ENCODE data around the gene MIR17HG.
A peak's percentile ranks its signal among the peaks of the same experiment; 100 is the strongest.
"Not testable (repeated sequence)": the region's sequence is repeated elsewhere in the genome, so short reads cannot be mapped to it uniquely, and the experiment has no call there.

Gene MIR17HG

DNA sequence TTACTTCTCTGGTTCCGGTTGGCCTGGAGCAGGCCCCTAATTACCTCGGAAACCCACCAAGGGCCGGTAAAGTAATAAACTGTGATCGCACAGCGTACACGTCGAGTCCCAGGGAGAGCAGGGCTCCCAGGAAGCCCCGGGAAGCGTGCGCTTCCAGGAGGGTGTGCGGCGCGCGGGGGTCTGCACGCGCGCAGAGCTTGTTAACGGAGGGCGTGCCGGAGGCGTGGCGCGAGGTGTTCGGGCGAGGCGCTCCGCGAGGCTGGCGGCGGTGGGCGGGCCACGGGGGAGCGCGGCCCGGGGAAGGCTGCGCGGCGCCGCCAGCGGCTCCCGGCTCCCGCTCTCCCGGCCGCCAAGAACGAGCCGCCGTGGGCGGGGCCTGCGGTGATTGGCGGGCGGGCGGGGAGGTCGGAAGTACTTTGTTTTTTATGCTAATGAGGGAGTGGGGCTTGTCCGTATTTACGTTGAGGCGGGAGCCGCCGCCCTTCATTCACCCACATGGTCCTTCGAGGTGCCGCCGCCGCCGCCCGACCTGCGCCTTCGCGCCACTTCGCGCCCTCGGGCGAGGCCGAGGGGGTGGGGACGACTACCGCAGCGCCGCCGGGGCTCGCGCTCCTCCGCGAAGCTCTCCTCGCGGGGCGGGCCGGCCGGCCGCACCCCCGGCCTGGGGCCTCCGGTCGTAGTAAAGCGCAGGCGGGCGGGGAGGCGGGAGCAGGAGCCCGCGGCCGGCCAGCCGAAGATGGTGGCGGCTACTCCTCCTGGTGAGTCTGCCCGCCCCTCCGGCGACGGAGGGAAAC is at the start of gene MIR17HG:
Gene MIR17HG (plus strand): TSS at position 486 of the 794 bp plus-strand sequence.
- DNase-seq: peak; percentile 92 to 99

DNA sequence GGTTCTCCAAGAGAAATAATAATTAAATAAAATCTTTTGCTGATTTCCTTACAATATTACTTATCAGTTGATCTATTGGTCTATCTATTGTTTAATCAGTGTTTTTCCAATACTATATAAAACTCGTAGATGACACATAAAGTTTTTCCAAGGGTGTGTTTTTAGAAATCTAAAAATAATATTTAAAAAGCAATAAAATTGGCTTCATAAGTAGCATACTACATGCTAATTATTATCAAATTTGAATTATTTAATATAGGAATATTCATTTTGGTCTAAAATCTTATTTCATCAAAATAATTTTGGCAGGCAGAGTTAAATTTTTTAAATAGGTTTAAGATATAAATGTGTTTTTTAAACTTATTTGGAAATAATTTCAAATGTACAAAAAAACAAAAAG is 49.4 kb upstream of the MIR17HG start:
- DNase-seq: no peak

DNA sequence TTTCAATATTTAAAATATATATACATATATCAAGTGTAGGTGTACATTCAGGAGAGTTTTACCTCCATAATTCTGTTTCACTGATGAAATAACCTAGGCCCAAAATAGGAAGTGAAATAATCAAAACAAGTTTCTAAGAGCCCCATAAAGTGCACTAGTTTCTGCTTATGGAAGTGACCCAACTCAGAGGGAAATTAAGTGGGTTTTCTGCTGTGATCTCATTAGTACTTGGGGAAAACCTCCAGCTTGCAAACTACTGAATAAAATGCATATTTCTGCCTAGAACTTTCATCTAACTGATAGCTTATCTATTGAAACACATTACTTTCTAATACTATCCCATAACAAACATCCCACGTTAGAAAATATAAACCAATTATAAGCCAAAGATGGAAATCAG is 45.4 kb upstream of the MIR17HG start:
- no peak for DNase-seq

DNA sequence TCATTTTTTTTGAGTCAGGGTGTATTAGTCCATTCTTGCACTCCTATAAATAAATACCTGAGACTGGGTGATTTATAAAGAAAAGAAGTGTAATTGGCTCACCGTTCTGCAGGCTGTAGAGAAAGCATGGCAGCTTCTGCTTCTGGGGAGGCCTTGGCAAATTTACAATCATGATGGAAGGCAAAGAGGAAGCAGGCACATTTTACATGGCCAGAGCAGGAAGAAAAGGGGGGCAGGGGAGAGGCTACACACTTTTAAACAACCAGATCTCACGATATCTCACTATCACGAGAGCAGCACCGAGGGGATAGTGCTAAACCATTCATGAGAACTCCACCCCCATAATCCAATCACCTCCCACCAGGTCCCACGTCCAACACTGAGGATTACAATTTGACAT is 44.5 kb upstream of the MIR17HG start:
- no peak for DNase-seq

DNA sequence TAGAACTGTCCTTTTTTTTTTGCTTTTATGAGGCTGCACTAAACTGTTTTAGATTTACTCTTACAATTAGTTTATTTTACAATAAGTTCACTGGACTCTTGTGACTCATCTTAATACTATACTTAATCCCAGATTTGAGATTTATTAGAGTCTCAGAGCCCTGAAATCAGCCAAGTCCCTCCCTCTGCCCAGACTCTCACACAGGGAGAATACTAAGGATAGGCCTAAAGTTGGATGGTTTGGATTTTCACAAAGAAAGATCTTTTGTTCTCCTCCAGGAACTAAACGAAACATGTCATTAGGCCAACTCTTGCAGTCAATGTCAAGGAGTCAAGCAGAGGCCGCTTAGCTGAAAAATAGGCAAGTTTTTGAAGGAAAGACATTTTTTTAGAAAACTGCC is 42.7 kb upstream of the MIR17HG start:
- DNase-seq: no peak

DNA sequence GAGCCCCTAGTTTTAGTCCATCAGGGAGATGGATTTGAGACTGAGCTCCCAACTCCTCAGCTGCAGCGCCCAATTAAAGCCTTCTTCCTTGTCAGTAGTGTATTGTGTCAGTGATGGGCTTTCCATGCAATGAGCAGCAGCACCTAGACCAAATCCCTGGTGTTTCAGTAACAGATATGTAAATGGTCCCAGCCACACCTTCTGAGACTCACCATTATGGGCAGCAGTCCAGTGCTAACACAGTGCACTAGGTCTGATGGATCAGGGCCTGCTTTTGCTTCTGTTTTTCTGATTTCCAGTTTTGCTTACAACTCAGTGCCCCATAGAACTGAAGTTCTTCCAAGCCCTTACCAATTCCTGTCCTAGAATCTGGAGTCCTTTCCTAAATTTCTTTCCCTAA is 41.8 kb upstream of the MIR17HG start:
- no peak for DNase-seq

DNA sequence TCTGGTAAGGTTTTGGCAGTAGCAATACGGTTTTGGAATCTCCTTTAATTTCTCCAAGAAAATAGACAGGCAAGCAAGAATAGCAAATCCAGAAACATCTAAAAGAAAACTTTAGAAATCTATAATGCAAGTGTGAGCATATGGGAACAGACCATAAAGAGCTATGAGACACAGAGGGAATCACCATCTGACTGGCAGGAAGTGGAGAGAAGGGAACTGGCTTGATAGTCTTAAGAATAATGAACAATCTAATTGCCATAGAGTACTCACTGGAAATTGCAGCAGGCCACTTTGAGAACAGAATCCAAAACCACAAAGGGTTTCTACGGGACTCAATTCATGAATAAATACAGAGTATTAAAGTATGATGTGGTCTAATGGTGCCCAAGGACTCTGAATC is 39.6 kb upstream of the MIR17HG start:
- DNase-seq: no peak

DNA sequence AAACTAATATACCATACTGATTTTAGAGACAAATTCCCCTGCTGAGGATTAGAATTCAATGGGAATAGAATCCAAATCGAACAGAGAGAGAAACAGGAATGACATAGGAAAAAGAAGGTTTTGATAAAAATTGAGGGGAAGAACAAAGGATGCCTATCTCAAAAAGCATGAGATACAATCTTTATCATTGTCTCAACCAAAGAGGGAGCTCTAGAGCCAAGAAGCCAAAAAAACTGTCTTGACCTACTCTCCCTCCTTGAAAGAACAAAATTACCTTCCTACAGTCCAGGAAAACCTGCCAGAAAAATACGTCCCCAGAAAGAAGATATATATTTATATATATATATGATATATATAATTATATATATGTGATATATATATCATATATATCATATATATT is 39.2 kb upstream of the MIR17HG start:
- DNase-seq: no peak

DNA sequence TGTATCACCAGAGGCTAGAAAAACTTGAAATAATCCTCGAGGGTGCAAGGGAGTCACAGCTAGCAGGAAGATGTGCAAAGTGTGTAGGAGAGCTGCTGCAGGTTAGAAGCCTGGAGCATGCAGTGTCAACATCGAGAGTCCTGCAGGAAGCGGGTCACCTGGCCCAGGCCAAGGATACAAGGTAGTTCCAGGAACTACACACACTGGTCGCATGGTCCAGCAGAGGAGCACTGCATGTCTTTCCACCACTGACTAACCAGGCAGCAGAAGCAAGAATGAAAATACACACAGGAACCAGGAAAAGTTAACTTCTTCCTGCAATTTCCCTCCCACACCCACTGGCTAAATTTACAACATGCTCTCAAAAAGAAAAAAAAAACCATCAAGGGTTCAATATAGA is 36.0 kb upstream of the MIR17HG start:
- no peak for DNase-seq

DNA sequence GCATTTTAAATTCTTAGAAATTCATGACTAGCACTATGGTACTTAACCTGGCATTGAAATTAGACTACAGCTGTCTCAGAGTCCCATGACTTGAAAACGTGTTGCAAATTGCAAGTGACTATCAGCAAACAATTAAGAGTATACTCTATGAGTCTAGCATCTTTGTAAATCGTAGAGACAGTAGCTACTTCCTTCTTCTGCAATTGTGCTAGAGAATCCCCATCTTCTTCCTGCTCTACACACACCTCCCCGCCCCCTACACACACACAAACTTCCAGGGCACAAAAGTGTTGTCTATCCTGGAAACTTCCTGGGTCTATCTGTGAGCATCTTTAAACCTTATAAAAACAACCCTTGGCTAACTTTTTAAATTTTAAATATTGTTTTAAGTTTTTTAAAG is 35.2 kb upstream of the MIR17HG start:
- DNase-seq: no peak

DNA sequence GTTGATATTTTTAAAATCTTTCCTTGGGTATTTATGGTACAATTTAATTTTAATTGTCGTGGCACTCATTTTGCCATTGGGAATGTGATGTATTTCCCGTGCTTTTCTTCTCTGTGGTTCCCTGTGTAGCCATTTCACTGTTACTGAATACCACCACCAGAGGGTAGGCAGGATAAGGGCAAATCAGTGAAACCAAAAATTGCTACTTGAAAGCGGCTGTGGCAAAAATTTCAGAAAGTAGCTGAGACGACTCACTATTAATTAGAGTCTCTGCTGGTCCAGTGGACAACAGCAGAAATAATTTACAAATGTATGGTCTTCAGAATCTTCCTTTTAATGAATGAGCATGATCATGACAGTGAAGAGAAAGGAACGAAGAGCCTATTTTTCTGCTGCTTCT is 34.4 kb upstream of the MIR17HG start:
- DNase-seq: peak in 1 of 2 experiments; percentile 24

DNA sequence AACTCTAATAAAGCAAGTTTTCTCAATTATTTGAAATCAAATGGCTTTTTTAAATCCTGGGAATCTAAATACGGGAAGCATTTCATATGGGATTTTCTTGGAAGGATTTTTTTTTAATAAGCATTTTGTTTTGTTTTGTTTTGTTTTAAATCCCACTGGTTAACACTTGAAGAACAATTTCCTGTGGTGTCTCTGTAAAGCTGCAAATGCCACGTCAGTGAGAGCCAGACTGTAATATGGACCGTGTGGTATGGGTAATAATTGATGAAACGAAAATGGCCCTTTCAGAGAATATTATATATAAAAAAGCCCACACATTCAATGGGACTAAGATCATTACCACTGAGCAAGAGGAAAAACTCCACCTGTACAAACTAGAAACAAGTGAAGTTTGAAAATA is 33.9 kb upstream of the MIR17HG start:
- DNase-seq: no peak

DNA sequence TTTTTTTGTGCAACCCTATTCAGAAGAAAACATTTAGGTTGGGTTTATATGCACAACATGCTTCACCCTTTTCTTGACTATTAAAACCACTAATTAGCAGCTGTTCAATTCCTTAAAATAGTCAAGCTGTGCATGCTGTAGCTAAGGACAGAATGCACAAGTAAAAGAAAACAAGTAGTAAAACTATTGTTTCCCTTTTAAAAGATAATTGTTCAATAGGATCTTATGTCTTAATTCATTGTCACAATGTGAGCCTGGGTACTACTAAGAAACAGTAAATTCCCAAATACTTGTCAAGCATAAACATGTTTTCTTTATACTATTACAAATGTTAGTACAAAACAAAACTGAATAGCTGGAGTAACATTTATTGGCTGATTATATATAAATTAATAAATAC is 32.6 kb upstream of the MIR17HG start:
- DNase-seq: no peak

DNA sequence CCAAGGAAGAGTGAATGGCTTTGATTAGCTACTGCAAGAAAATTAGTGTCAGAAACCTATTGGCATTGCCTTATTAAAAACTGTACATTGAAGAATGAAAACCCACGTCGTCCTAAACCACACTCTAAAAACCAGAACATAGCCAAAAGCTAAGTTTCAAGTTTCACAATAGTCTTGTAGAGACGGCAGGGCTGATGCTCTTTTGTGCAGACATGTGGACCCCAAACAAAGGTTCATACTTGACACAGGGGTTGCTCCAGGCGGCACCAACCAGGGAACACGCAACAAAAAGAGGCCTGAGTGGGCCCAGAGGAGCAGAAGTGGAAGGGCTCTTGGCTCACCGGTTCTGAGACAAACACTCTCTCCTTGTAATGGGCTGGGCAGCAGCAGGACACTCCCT is 28.6 kb upstream of the MIR17HG start:
- DNase-seq: no peak

DNA sequence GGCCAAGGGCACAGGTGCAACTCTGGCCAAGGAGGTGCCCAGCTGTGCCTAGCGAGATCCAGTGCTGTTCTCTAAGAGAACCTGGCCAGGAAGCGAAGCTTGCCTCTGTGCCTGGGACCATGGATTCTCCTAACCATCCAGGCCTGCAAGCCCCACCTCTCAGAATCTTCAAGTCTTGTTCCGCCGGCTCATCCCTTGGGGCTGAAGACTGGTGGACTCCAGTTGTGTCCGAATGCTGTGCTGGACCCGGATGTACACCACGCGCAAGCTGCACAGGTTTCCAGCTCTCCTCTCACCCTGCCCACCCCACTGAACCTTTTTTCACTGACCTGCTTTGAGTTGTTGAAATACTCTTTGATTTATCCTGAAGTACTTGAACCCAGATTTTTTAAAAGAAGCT is 27.5 kb upstream of the MIR17HG start:
- DNase-seq: no peak

DNA sequence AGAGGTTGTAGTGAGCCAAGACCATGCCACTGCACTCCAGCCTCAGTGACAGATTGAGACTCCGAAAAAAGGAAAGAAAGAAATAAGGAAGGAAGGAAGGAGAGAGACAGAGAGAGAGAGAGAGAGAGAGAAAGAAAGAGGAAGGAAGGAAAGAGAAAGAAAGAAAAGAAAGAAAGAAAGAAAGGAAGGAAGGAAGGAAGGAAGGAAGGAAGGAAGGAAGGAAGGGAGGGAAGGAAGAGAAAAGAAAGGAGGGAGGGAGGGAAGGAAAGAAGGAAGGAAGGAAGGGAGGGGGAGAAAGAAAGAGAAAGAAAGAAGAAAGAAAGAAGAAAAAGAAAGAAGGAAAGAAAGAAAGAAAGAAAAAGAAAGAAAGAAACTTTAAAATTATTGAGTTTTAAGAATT is 26.5 kb upstream of the MIR17HG start:
- not testable (repeated sequence) for DNase-seq

DNA sequence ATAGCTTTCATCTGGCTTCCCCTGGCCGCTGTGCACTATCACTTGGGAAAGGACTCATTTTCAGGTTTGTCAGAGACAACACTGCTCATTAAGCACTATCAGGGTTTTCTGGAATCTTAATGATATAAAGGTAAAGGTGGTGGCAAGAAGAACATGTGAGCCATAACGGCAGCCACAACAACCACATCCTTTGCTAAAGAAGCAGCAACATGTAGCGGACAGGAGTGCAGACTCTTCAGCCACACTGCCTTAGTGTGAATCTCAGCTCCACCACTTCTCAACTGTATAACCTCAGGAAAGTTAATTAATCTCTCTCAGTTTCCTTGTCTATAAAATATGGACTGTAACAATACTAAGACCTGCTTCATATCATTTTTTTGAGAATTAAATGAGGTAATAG is 24.1 kb upstream of the MIR17HG start:
- no peak for DNase-seq

DNA sequence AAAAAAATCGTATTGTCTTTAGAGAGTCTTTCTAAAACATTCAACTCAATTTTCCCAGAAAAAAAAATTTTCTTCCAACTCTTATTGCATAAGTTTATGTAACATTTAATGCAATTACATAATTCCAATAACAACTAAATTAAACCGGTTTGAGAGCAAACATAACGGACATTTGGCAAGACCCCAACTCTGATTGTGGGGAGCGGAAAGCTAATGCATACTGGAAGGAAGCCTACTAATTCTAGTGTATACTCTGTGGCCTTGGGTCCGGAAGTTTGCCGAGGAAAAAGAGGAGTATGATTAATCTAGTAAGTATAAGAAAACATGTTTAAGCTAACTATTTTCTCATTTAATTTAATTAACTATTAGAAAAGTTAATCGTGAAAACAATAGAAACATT is 21.3 kb upstream of the MIR17HG start:
- DNase-seq: no peak

DNA sequence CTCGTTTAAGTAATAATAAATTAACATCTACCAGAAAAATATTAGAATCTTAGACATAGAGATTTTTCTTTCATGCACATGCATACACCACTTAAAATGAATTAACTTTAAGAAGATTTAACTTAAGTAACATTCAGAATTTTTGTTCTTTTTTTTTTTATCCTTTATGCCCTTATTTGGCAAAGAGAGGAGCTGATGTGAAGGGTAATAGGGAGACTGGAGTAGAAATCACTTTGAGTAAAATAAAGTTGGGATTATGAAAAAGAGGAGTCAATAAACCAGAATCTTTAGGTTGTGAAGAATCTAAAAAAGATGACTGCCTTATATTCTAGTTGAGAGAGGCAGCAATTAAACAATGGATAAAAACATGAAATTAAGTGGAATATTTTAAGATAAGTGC is 18.8 kb upstream of the MIR17HG start:
- no peak for DNase-seq

DNA sequence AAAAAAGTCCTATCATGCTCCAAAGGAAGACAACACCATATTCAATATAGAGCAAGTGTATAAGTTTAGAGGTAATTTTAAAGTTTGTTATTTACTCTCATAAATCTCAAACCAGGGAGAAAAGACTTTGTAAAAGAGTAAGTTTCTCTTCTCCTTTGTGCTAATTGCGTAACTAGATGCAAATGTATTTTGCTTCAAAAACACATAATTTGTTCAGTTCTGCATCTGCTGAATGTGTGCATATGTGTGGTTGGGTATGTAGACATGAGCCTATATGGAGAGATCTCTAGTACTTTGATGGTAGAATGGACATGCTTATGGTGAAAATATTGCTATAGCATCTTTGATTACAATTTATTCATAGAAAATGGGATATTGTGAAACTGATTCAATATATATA is 17.8 kb upstream of the MIR17HG start:
- no peak for DNase-seq

DNA sequence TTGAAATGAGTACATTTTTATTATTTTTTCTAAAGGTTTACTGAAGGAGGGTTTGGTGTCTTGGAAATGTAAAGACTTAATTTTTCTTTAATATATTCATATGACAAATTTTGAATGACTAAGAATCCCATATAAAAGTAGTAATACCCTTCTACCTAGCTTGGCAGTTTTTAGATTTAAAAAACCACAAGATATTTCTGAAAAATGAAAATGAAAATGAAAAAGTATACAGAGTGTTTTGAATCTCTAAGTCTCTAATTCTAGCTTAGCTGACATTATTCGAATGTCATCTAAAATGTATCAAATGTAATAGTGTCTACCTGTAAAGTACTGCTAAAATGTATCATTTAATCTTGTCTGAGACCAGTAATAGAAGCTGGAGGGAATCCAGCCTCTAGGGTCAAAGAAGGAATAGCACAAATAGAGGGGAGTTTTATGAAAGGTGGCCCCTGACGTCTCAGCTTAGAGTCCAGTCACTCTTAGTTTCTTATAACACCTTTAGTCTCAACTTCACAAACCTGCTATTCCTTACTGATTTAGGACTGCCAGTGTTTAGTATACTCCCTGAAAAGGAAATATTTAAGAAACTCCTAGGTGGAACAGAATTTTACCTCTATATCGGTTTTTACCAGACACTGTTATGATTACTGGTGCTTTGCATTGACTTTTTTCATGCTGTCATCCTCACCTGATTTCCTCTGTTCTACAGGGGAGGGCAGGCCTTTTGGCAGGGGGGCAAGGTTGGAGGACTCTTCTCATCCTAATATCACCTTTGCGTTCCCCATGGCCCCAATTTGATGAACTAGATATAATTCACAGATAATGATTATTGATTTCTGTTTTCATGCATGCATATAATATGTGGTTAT is 16.2 kb upstream of the MIR17HG start:
- DNase-seq: no peak

DNA sequence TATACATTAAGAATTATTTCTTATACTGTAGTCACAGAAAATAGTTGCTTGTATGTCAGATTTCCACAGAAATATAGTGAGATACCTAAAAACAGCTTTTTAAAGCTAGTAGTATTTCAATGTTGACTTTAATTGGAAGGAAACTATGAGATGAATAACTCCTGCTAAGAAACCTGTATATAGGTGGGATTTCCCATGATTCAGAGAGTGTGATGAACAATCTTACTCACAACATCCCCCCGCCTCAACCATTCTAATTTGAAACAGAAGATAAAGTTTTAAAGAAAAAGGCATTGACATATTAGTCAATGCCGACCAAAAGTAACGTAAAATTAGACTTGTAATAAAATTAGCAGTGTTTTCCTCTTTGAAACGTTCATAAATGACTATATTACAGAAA is 1.4 kb upstream of the MIR17HG start:
- DNase-seq: no peak

DNA sequence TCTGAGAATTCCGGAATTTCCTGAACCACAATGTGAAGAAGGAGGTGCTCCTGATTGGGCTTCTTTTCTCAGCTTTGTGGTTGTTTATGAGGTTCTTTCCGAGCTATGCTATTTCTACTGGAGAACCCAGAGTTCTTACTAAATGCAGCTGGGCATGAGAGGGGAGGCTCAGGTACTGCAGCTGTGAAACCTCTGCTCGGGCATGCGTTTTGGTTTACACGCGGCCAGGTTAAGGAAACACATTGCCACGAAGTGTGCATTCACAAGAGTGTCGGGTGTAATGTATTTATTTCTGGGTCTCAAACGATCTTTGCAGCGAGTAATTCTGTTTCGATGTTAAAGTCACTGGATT is 661 bp upstream of the MIR17HG start:
- peak; percentile 76 to 87 for DNase-seq

Data from NCI-H526 (cell line).